K562 (cell line): Measurements from ENCODE around the gene HMG20B. TPM values are rescaled to one million over a fixed set of nuclear protein-coding genes. Genes with fewer than 3 reads are reported as not detected.

Experiments used
- ATAC-seq: fragments of 200-7000 bp; cut with Tn5 transposase; 3 replicates; pipeline ENCODE4 v1.9.1; 2020; ENCODE audit warnings: moderate library complexity
- BruUV-seq: library from RNA; stranded (reverse); fragments of 400-500 nt; replicated peaks from 2 replicates; lab custom pipeline; 2021; lab: Mats Ljungman, UMichigan
- CTCF ChIA-PET: fragments of 300-600 bp; formaldehyde crosslinking; extraction: SDS; loops from one replicate; lab custom pipeline; 2021; ENCODE audit warnings: low intra/inter-chr PET ratio; lab: Yijun Ruan, JAX
- POLR2A ChIA-PET: fragments of 300-600, 350-650 bp; sonication (Branson Sonifier 250); formaldehyde crosslinking; extraction: SDS; loops from one replicate; lab custom pipeline; 2021; ENCODE audit warnings: antibody characterized with exemption, inconsistent platforms; lab: Yijun Ruan, JAX
- DNase-seq, 4 experiments: peaks; one replicate each; pipeline versions ENCODE4 v3.0.0 to v3.0.0-alpha.2; 2011 to 2018; ENCODE audit warnings: low spot score in 3 of 4, mixed read lengths in 3 of 4; ENCODE audit errors: extremely low read depth in 1 of 4
- FAIRE-seq: peaks from 2 replicates; lab custom pipeline; 2011; peaks lifted over from hg19 to GRCh38; lab: Jason Lieb, UNC
- H2AFZ ChIP-seq: 2 replicates; pipeline ENCODE4 v1.6.0; 2011; ENCODE audit warnings: low read depth, low read length, control low read depth, inconsistent platforms
- H3K27ac ChIP-seq: fragments of 200-600 bp; 3 replicates; pipeline ENCODE4 v1.8.0; 2011; ENCODE audit warnings: low read depth, mild to moderate bottlenecking, control low read depth, inconsistent platforms, low read length, moderate library complexity, mixed read lengths; ENCODE audit errors: extremely low read depth
- H3K27me3 ChIP-seq, 2 experiments: fragments of 300-600 bp in 1 of 2; 2 replicates in 1 of 2; 3 replicates in 1 of 2; pipeline versions ENCODE4 v1.6.0 to v1.8.0; 2011; ENCODE audit warnings: inconsistent platforms in 2 of 2, low read length in 2 of 2, mild to moderate bottlenecking in 1 of 2, mixed read lengths in 1 of 2, moderate library complexity in 1 of 2; ENCODE audit not compliant: control insufficient read depth in 2 of 2, insufficient read depth in 2 of 2
- H3K36me3 ChIP-seq: fragments of 300-600 bp; 3 replicates; pipeline ENCODE4 v1.8.0; 2011; ENCODE audit warnings: mild to moderate bottlenecking, low read length, inconsistent platforms; ENCODE audit not compliant: control insufficient read depth, insufficient read depth
- H3K4me1 ChIP-seq, 2 experiments: fragments of 200-600 bp in 1 of 2; replicated peaks in 1 of 2; 2 replicates in 1 of 2; 3 replicates in 1 of 2; pipeline versions ENCODE4 v1.5.1 to v1.8.0; 2011; ENCODE audit warnings: inconsistent platforms in 2 of 2, low read length in 2 of 2, mild to moderate bottlenecking in 1 of 2, mixed read lengths in 1 of 2, moderate library complexity in 1 of 2; ENCODE audit not compliant: control insufficient read depth in 2 of 2, insufficient read depth in 2 of 2
- H3K4me2 ChIP-seq: 2 replicates; pipeline ENCODE4 v1.6.1; 2011; ENCODE audit warnings: low read length, control low read depth, inconsistent platforms, mixed read lengths; ENCODE audit not compliant: insufficient read depth
- H3K4me3 ChIP-seq: fragments of 200-600 bp; sonication (generic), shearing (Covaris generic); 2 replicates; pipeline ENCODE4 v1.5.1; 2016; ENCODE audit warnings: control low read depth, inconsistent platforms
- H3K79me2 ChIP-seq: fragments of 200-600 bp; 3 replicates; pipeline ENCODE4 v1.8.0; 2011; ENCODE audit warnings: low read length, inconsistent platforms; ENCODE audit not compliant: control insufficient read depth, insufficient read depth
- H3K9ac ChIP-seq, 2 experiments: 2 replicates each; pipeline versions ENCODE4 v1.6.0 to v1.6.1; 2011; ENCODE audit warnings: low read depth in 2 of 2, low read length in 2 of 2, control low read depth in 1 of 2, inconsistent platforms in 1 of 2, mild to moderate bottlenecking in 1 of 2, mixed read lengths in 1 of 2; ENCODE audit not compliant: insufficient read depth in 1 of 2
- H3K9me1 ChIP-seq: one replicate; pipeline ENCODE4 v1.6.0; 2011; ENCODE audit warnings: inconsistent platforms, mild to moderate bottlenecking, low read length, moderate library complexity; ENCODE audit not compliant: control insufficient read depth, insufficient read depth
- H3K9me3 ChIP-seq: replicated peaks from 2 replicates; pipeline ENCODE4 v1.5.1; 2011; ENCODE audit warnings: low read depth, low read length, inconsistent platforms; ENCODE audit not compliant: control insufficient read depth, insufficient read depth
- H4K20me1 ChIP-seq: replicated peaks from 2 replicates; pipeline ENCODE4 v1.6.1; 2011; ENCODE audit warnings: low read length, inconsistent platforms, mixed read lengths; ENCODE audit not compliant: control insufficient read depth, insufficient read depth
- ATF1 ChIP-seq, 2 experiments: fragments of 450-650 bp in 1 of 2; IDR thresholded peaks; 2 replicates each; pipeline ENCODE4 v1.6.1; 2016; ENCODE audit warnings: missing compliant biosample characterization in 1 of 2, missing genetic modification characterization in 1 of 2
- CSDE1 ChIP-seq, 2 experiments: fragments of 450-650 bp; IDR thresholded peaks; 2 replicates each; pipeline ENCODE4 v1.6.1; 2016; ENCODE audit warnings: mild to moderate bottlenecking in 1 of 2
- E2F3 ChIP-seq: fragments of 250-450 bp; sonication (Bioruptor Pico); IDR thresholded peaks from 2 replicates; pipeline ENCODE4 v1.4.0; 2020; ENCODE audit warnings: mild to moderate bottlenecking
- ESRRA ChIP-seq: fragments of 450-650 bp; IDR thresholded peaks from 2 replicates; pipeline ENCODE4 v1.6.1; 2014; ENCODE audit warnings: low read depth, mild to moderate bottlenecking, moderate library complexity, borderline replicate concordance
- GATAD2A ChIP-seq: fragments of 450-650 bp; IDR thresholded peaks from 2 replicates; pipeline ENCODE4 v1.6.1; 2017
- HCFC1 ChIP-seq: IDR thresholded peaks from 2 replicates; pipeline ENCODE4 v1.6.1; 2012; ENCODE audit warnings: low read depth, low read length, improper control_type of control experiment
- LARP7 ChIP-seq: fragments of 450-650 bp; IDR thresholded peaks from 2 replicates; pipeline ENCODE4 v1.6.1; 2016
- MBD2 ChIP-seq: sonication (generic); IDR thresholded peaks from 2 replicates; pipeline ENCODE4 v1.6.1; 2016; ENCODE audit warnings: low read depth, borderline replicate concordance
- MYNN ChIP-seq, 2 experiments: sonication (generic); formaldehyde crosslinking in 1 of 2; IDR thresholded peaks; 2 replicates each; pipeline versions ENCODE4 v1.5.0 to v1.6.1; 2016 to 2020; ENCODE audit warnings: antibody characterized with exemption in 1 of 2, missing genetic modification reagents in 1 of 2
- NRF1 ChIP-seq, 2 experiments: fragments of 450-650 bp; IDR thresholded peaks in 1 of 2; conservative IDR thresholded peaks in 1 of 2; 2 replicates each; pipeline ENCODE4 v1.6.1; 2014; ENCODE audit warnings: mild to moderate bottlenecking in 2 of 2
- RCOR1 ChIP-seq, 2 experiments: IDR thresholded peaks; 2 replicates each; pipeline ENCODE4 v1.6.1; 2012; ENCODE audit warnings: low read depth in 2 of 2, low read length in 2 of 2, borderline replicate concordance in 1 of 2, improper control_type of control experiment in 1 of 2
- RFX5 ChIP-seq: IDR thresholded peaks from 2 replicates; pipeline ENCODE4 v1.6.1; 2011; ENCODE audit warnings: low read depth, mild to moderate bottlenecking, improper control_type of control experiment, low read length
- SMARCA4 ChIP-seq: fragments of 450-650 bp; IDR thresholded peaks from 2 replicates; pipeline ENCODE4 v1.6.1; 2016
- ZFP91 ChIP-seq: sonication (generic); formaldehyde crosslinking; IDR thresholded peaks from 2 replicates; pipeline ENCODE4 v1.8.0; 2022; ENCODE audit warnings: mild to moderate bottlenecking, missing genetic modification reagents
- WGBS: fragments of 100-300 bp; shearing (Covaris generic); methylation state at CpG from one replicate; pipeline ENCODE4 v1.1.6; 2016; ENCODE audit warnings: low coverage, mixed read lengths; ENCODE audit not compliant: insufficient coverage; ENCODE audit errors: missing lambda C conversion rate; 5-methylcytosine and 5-hydroxymethylcytosine counted together
- in situ Hi-C: fragments of 300-500 bp; cut with MboI; formaldehyde crosslinking; loops from 4 replicates; pipeline ENCODE4 v1.15.0; 2018; ENCODE audit warnings: inconsistent platforms, mixed read lengths
- intact Hi-C: fragments of 100-400 bp; cut with micrococcal nuclease; formaldehyde crosslinking; loops from 2 replicates; pipeline ENCODE4 v1.14.2; 2022
- polyA plus RNA-seq, 8 experiments: library from polyadenylated mRNA; depleted of rRNA in 4 of 8; stranded (reverse) in 5 of 8; unstranded in 3 of 8; fragments of >200 nt; fragmentation: Nextera tagmentation in 2 of 8; fragmentation: Illumina TruSeq in 1 of 8; extraction: Ambion mirVana in 2 of 8; extraction: Trizol in 1 of 8; gene quantifications; 2 replicates each; pipeline versions ENCODE4 v1.2.1 to v1.2.3, GENCODE V29; 2011 to 2014; ENCODE audit warnings: inconsistent platforms in 1 of 8, missing spikeins in 1 of 8
- total RNA-seq, 7 experiments: library from RNA; depleted of rRNA in 6 of 7; stranded (reverse); fragments of >200 nt in 6 of 7; fragmentation: Illumina TruSeq in 2 of 7; extraction: Trizol in 2 of 7; gene quantifications; 2 replicates each; pipeline versions ENCODE4 v1.2.1 to v1.2.3, GENCODE V29; 2011 to 2021; ENCODE audit warnings: low replicate concordance in 1 of 7

The HMG20B gene
- total and polyA plus RNA-seq, 9 of the 15 experiments (the other 6 are each of a cell fraction or from before 2014, with no cell fraction given): 0.35 to 172 (median 38.6) TPM

GRCh38 chr19:3570606-3571011, 2.1 kb upstream of the HMG20B start:
- CTCF ChIA-PET: no interaction called here
- Histone ChIP-seq H3K4me3 (no peak overlapping the region), H2AFZ (no peak overlapping the region), H4K20me1 (peaks cover 3% of the 10 kb centered on the region; the same call in 1 of the 2 replicates), H3K36me3 (peaks cover 20% of the 10 kb centered on the region), H3K4me1 (peaks cover 15 to 50% of the 10 kb centered on the region in 2 experiments; a peak in 4 of 5 replicates), H3K9ac (0 out of 4 replicates have a peak overlapping the region, but pooled peaks of 1 of the 2 experiments have one; percentile 6), H3K9me3 (no peaks in the 10 kb centered on the region), H3K27ac (no peak overlapping the region), H3K4me2 (no peak overlapping the region), H3K79me2 (peaks cover 20% of the 10 kb centered on the region), H3K9me1 (no peaks in the 10 kb centered on the region), H3K27me3 (no peaks in the 10 kb centered on the region)
- no peak for ATAC-seq
- in situ Hi-C loops: no loop called here
- no TSS peak for BruUV-seq
- no peak for FAIRE-seq
- DNase-seq: no peak
- 86% methylated on average over 7 of the region's 7 CpGs for WGBS
- TF ChIP-seq LARP7 (no peak), CSDE1 (IDR thresholded peaks at IDR 0.05) (no peak), E2F3 (CRISPR knock-in tag) (no peak), SMARCA4 (no peak)
- intact Hi-C loops: no loop called here
- POLR2A ChIA-PET: interaction anchor here (1.3 kb wide), 1 partner anchor 20 kb away, joined by 4 read pairs; no protein-coding TSS in a partner anchor

- CTCF ChIA-PET: no interaction called here
- WGBS: 7% methylated on average over 40 of the region's 48 CpGs
- ATAC-seq: peak; percentile 92
- H3K9ac ChIP-seq: peak overlapping the region in 1 of 2 experiments; percentile 22; a peak in 2 of 4 replicates
- no peaks in the 10 kb centered on the region for H3K27me3 ChIP-seq
- in situ Hi-C loops: no loop called here
- H3K79me2 ChIP-seq: peaks cover 20% of the 10 kb centered on the region
- POLR2A ChIA-PET: no interaction called here
- peak overlapping the region; percentile 53 for H3K4me2 ChIP-seq
- no peaks in the 10 kb centered on the region for H3K9me1 ChIP-seq
- DNase-seq: peak; percentile 93 to 100 (median 96)
- intact Hi-C loops: loop anchor here (2.0 kb wide), 1 partner anchor 15 kb away; the partner anchor contains the start of gene MFSD12
- H3K4me3 ChIP-seq: peak overlapping the region; percentile 98
- H3K27ac ChIP-seq: no peak overlapping the region
- H3K9me3 ChIP-seq: no peaks in the 10 kb centered on the region
- H4K20me1 ChIP-seq: peaks cover 3% of the 10 kb centered on the region; the same call in 1 of the 2 replicates
- no TSS peak for BruUV-seq
- peak overlapping the region; percentile 37 for H2AFZ ChIP-seq
- peak; percentile 99 for FAIRE-seq
- H3K36me3 ChIP-seq: peaks cover 31% of the 10 kb centered on the region
- H3K4me1 ChIP-seq: peaks cover 25 to 62% of the 10 kb centered on the region in 2 experiments
- peak; percentile 96 for TF ChIP-seq ZFP91 (CRISPR knock-in tag)
- TF ChIP-seq MBD2: peak; percentile 87
- peak; percentile 80 to 83 for TF ChIP-seq NRF1 (conservative IDR thresholded peaks at IDR 0.05 in 1 of 2, IDR thresholded peaks at IDR 0.05 in 1 of 2)
- peak; percentile 49; the same call in 1 of the 2 replicates for TF ChIP-seq ESRRA
- peak; percentile 98 for TF ChIP-seq GATAD2A
- TF ChIP-seq HCFC1: 0 out of 2 replicates have a peak, but pooled peaks have one; percentile 19
- peak in 1 of 2 experiments; percentile 66; a peak in 1 of 4 replicates for TF ChIP-seq RCOR1 (IDR thresholded peaks at IDR 0.05; ENCODE audit: borderline replicate concordance in 1 of 2, low read depth in 2 of 2, low read length in 2 of 2)
- TF ChIP-seq MYNN (IDR thresholded peaks at IDR 0.05): peak; percentile 81; the same call in 1 of the 2 replicates
- TF ChIP-seq MYNN (CRISPR knock-in tag; IDR thresholded peaks at IDR 0.05): no peak
- TF ChIP-seq RFX5: 0 out of 2 replicates have a peak, but pooled peaks have one; percentile 46
- 0 out of 2 replicates have a peak, but pooled peaks have one; percentile 27 for TF ChIP-seq ATF1 (CRISPR knock-in tag; IDR thresholded peaks at IDR 0.05)
- peak; percentile 57 for TF ChIP-seq ATF1 (tag; IDR thresholded peaks at IDR 0.05)
Measured at GRCh38 chr19:3572132-3572854, 451 bp upstream of the HMG20B start.
